ENCODE measurements around the gene ATP9B.

DNA sequence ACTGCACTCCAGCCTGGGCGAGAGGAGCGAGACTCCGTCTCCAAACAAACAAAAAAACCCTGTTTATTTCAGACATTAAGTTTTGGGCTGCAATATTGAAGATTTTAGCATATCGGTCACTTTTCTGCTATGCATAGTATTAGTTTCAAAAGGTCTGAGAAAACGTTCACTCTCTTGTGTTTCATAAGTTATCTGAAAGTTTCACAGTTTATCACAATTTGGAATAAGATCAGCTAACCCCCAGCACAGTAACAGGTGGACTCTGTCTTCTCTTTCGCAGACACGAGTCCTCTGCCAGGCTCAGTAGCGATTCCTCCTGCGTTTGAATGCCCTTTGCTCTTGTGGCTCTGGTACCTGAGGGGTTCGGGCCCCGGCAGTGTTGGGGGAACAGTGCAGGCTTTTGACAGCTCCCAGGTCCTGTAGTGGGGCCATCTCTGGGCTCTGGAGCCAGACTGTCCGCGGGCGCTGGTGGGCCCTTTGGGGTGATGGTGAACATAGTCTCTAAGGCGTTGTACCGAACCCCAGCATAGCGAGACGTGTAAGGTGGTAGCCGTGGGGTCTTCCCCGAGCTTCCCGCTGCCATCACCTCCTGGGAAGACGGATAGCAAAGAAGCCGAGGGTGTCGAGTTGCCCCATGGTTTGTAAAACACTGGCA, 347.0 kb downstream of the ATP9B start:
- no peak for TF ChIP-seq CHD2 (IDR thresholded peaks at IDR 0.05; ENCODE audit: low read length, partially characterized antibody)
- no peak for TF ChIP-seq RFX5 (IDR thresholded peaks at IDR 0.05; ENCODE audit: low read length)
- no peak for TF ChIP-seq RAD21 (IDR thresholded peaks at IDR 0.05; ENCODE audit: low read length)
- no peak for TF ChIP-seq ELF1 (IDR thresholded peaks at IDR 0.05)
- no peak for TF ChIP-seq POLR2AphosphoS5 (IDR thresholded peaks at IDR 0.05; ENCODE audit: low read depth, low read length)
- TF ChIP-seq MAX (IDR thresholded peaks at IDR 0.05; ENCODE audit: low read depth) = no peak
